ENCODE measurements around the gene RTN4RL1.
A peak's percentile ranks its signal among the peaks of the same experiment; 100 is the strongest.

RTN4RL1 gene, protein sequence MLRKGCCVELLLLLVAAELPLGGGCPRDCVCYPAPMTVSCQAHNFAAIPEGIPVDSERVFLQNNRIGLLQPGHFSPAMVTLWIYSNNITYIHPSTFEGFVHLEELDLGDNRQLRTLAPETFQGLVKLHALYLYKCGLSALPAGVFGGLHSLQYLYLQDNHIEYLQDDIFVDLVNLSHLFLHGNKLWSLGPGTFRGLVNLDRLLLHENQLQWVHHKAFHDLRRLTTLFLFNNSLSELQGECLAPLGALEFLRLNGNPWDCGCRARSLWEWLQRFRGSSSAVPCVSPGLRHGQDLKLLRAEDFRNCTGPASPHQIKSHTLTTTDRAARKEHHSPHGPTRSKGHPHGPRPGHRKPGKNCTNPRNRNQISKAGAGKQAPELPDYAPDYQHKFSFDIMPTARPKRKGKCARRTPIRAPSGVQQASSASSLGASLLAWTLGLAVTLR

DNA sequence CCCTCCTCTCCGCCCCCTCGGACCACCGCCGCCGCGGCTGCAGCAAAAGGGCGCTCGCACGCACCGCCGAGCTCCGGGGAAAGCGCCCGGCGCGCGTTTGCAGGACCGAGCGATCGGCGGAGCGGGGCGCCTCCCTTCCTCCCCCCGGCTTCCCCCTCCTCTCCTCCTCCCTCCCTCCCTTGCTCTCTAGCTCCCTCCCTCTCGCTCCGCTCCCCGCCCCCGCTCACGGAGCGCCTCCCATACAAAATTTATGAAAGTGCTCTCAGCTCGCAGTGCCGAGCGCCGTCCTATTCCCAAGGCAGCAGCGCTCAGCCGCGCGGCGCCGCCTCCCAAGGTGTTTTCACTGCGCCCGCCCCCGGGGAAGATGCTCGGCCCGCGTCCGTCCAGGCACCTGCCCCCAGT is at the start of gene RTN4RL1:
RTN4RL1 (minus strand) TSS at position 115 of the 402 bp plus-strand sequence. CDS start 469 bp downstream, outside the sequence.
- DNase-seq, result no peak

DNA sequence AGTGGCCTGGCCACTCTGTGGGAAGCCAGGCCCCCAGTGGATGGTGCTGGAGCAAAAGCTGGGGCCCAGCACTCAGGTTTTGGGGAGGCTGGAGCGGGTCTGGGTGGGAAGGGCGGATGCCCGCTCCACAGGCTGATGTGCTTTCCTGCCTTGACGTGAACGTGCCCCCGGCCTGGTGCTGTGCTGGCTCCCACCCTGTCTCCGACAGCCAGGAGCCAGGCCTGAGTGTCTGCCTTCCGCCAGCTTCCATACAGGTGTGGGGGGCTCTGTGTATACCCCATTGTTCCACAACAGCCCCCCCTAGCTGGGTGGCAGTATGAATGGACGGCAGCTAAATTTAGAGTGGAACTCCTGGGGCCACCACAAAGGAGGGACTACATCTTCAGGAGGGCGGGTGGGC is 49.8 kb upstream of the RTN4RL1 start:
- DNase-seq, result no peak

DNA sequence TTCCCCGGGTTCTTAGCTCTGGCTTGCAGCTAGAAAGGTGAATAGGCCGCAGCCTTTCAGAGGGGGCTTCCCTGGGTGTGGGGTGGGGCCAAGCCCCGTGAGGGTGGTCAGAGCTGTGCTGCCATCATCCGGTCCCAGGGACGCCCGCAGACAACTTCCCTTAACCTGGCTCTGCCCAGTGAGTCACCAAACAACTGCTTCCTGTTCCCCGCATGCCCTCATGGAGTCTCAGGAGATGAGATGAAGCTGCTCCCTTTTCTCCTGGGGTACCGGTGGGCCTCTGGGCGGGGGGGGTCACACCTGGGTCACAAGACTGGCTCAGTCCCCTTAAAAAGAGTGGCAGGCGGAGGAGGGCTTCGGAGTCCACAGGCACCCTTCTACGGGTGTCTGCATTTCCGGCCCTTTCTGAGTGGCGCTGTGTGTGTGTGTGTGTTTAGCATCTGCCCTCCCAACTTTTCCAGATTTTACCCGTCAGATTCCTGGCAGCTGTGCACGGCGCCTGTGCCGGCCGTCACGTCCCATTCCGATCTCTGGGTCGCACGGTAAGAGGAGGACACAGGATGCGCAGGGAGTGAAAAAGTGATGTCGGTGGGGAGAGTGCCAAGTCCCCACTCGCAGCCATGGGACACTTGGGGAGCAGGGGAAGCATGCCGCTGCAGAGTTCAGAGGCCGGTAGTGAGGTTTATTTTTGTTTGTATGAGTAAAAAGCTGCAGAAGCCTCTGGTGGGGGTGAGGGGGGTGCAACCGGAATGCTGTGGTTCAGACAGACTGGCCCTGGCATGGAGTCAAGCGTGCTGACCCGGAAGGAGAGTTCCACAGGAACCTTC is 46.5 kb upstream of the RTN4RL1 start:
- DNase-seq, result peak; percentile 93

DNA sequence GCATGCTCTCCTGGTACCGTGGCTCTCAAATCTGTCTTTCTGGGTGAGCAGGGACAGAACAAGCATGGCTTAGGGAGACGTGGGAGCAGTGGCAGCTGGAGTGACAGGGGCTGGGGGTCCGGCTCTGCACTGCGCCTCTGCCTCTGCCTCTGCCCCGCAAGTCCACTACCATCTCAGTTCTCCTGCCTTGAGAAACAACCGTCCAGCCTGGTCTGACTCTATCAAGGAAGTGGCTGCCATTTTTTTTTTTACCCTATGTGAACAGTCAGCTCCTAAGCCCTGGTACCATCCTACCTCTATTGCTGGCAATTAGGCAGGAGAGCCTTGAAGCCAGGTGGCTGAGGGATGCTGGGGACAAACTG is 45.9 kb upstream of the RTN4RL1 start:
- DNase-seq, result no peak

DNA sequence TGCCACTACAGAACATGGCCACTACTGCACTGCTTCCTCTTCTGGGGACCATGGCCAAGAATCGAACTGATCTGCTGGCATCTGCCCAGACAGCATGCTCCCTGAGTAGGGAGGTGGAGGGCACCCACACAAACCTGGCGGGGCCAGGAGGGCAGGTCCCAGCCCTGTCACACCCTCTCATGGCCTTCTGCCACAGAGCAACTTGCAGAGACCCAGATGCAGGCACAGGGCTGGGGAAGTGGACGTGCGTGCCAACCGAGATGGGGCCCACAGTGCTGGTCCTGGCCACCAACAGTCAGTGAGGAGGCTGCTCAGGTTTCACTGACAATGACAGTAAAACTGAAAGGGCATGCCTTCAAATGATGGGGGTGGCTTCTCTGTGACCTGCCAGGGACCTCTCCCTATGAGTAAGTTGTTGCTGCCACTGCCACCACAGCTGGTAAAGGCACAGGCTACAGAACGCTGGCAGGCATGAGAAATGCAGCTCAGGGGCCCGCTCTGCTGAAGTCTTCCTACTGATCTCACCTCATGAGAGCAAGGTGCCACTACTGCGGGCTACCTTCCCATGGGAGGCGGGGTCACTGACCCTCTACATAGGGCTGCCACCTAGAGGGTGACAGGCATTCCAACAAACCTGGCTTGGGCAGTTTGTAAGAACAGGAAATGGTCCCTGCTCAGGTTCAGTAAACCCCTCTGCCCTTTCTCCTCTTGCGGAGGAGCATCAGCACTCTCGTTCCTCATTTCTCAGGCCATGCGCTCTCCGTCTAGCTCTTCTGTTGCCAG is 45.3 kb upstream of the RTN4RL1 start:
- peak; percentile 0 for DNase-seq

DNA sequence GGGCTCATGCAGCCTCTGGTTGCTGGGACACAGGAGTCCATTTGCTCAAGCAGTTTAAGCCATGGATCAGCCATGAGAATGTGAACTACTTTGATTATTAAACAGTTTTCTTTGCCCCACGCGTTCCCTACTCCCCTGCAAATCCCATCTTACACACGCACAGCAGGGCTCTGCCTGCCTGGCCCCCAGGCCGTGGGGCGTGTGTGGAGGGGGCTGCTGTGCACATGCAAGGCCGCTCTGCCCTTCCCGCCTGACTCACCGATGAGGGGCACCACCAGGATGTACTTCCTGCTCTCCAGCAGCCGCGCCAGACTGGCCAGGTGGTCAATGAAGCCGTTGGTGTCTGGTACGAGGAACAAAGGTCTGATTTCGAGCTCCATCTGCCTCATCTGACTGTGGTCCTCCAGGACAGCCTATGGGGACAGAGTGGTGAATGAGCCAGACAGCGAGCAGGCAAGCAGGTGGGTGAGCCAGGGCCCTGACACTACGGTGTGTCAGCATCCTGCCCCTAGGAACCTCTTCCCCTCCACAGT is 43.5 kb upstream of the RTN4RL1 start:
- DNase-seq, result peak; percentile 78

DNA sequence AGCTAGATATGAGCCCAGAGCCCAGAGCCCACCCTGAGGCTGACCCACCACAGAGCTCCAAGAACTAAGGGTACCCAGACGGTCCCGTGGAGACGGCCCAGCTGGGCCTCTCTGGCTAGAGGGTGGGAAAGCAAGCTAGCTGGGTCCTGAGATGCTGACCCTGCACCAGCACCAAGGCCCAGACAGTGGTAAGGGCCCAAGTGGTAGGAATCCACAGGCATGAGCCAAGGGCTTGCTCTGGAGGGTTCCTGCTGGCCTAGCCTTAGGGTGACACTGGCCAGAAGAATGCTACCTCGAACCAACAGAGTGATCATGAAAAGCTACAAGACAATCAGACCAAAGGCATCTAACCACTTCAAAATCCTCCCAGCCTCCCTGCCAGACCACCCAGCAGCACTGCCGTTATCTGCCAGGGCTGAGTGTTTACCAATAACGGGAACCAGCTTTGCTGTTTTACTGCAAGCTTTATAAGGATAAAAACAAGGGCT is 42.9 kb upstream of the RTN4RL1 start:
- peak; percentile 87 for DNase-seq

DNA sequence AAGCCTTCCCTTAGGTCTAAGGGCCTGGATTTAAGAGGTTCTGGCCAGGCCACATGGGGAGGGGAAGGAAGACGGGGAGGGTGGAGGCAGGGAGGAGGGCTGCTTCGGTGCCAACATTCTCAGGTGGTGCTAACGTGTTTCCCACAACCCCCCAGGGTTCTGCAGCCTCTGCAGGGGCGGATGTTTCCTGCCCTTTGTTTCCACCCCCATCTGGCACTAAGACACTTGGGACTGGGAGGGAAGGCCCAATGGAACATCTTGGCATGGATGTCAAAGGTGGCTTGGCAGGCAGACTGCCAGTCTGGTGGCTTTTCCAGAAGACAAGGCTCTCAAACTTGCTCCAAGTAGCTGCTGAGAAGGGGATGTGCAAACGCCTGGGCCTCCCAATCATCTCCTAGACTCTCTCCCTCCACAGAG is 42.5 kb upstream of the RTN4RL1 start:
- peak; percentile 32 for DNase-seq

DNA sequence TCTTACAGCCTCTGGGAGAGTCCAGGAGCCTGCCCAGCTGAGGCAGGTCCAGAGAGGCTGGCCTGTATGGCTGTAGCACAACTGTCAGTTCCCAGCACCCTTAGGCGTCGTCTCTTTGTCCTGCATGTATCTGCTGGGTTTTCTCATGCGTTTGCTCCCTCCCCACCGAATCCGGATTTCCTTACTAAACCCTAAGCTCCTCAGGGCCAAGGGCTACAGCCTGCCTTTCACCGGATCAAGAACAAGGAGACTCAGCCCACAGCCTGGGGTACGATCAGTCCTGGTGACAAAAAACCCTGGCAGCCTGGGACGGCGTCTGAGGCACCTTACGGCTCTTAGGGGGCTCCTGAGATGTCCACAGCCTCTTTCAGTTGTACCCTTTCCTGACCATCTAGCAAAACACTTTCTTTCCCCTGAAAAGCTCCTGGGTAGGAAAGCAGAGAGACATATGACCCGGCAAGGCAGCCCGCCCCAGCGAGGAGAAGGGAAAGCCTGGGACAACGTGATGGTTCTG is 42.0 kb upstream of the RTN4RL1 start:
- DNase-seq, result peak; percentile 1

DNA sequence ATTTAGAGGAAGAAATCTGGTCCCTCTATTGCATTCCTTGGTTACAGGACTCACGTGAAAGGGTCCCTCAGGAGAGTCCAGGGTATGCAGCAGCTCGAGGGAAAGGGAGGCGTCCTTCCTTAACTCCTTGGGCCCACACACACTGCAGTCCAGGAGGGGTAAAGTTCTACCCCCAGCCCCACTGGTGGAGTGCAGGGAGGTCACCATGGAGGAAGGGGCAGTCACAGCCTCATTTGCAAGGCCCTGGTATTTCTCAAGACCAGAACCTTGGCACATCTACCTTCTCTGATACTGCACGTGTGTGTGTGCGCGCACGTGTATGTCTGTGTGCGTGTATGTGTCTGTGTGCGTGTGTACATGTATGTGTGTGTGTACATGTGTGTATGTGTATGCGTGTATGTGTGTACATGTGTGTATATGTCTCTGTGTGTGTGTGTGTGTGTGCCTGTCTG is 40.8 kb upstream of the RTN4RL1 start:
- peak; percentile 0 for DNase-seq

DNA sequence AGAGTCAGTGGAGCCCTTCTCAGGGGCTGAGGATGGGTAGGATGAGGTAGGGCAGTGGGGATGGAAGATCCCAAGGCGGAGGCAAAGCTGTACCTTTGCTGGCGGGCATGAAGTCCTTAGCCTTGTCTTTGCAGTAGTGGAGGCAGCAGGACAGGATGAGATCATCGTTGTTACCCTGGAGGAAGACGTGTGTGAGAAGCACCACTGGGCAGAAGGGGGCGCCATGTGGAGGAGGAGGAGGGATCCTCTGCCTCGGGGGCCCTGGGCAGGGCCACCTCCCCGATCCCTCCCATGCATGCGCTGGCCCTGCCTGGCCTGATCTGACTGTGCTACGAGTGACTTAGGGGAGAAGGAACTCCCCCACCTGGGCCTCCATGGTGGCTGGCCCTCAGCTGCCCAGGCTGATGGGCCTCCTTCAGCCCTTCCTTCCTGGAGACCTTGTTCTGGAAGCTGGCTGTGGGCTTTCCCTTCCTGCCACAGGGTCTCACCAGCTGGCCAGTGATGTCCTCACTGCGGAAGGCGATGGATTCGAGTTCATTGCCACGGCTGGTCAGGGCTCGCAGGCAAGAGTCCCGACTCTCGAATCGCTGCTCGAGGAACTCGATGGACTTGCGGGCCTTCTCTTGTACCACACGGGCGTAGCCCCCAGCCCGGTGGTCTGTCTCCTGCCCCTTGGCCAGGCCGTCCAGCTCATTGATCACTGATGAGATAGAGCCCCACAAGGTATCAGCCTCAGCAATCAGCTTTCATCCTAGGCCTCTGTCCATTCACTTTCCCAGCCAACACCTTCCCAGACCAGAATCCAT is 40.0 kb upstream of the RTN4RL1 start:
- peak; percentile 55 for DNase-seq

DNA sequence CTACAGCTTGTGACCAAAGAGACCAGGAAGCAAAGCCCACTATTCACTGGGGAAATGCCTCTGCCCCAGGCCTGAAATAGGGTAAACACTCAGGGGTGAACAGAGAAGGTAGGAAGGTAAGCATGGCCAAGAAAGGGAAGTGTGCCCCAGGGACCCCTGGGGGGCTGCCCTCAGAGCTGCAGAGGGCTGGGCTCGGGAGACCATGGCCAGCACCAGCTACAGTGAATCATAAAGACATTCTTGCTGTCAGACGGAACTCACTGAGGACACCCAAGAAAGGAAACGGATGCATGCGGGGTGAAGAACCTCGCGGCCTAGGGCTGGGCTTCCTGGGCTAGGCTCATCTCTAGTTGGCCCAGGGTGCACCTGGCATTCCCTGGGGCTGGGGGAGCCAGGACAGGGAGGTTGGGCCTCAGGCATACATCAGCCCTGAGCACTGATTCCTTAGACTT is 39.4 kb upstream of the RTN4RL1 start:
- peak; percentile 17 for DNase-seq

DNA sequence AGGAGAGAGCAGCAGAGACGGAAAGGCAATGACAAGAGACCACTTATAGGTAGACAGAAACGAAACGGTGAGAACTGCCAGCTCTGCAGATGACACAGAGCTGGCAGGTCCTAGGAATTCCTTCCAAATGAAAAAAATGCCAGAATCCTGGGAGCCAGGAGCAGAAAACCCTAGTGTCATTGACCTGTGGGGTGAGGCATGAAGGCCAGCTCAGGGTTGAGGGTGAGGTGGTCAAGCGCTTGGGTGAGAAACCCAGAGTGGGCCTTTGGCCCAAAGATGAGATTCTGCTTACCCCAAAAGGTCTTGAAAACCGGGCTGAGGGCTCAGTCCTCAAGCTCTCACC is 39.0 kb upstream of the RTN4RL1 start:
- peak; percentile 0 for DNase-seq

DNA sequence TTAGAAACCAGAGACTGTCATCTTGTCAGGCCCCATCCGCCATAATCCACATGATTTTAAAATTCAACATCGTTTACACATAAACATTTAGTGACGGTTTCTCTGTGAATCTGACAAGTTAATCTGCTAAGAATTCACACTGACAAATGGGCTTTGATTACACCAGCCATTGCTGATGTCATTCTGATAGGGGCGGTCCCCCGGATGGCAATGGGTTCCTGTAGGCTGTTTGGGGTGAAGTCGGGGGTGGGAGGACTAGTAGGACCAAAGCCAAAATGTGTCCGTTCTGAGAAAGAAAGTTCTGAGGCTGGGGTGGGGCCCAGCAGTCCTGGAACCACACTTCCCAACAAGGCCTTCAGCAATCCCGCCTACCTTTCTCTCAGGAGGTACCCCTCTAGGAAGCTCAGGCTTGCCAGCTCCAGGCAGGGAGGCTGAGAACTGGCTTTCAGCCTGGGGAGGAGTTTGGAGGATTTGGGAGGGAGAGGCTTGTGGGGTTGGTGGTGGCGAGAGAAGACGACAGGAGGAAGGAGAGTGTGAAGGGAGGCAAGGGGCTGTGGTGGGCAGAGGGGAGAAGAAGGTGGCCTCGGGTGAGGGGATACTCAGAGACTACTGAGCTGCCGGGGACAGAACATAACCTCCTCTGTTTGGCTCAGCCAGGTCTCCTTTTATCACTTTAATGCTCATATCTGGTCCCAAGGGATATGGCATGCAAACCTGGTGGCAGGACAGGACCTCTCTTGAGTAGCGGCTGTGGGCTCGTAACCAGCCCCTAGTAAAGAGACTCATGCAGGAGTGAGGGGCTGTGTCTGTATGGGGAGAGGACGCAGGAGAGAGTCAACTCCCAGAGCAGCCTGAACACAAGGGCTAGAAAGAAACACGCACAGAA is 38.4 kb upstream of the RTN4RL1 start:
- peak; percentile 65 for DNase-seq

DNA sequence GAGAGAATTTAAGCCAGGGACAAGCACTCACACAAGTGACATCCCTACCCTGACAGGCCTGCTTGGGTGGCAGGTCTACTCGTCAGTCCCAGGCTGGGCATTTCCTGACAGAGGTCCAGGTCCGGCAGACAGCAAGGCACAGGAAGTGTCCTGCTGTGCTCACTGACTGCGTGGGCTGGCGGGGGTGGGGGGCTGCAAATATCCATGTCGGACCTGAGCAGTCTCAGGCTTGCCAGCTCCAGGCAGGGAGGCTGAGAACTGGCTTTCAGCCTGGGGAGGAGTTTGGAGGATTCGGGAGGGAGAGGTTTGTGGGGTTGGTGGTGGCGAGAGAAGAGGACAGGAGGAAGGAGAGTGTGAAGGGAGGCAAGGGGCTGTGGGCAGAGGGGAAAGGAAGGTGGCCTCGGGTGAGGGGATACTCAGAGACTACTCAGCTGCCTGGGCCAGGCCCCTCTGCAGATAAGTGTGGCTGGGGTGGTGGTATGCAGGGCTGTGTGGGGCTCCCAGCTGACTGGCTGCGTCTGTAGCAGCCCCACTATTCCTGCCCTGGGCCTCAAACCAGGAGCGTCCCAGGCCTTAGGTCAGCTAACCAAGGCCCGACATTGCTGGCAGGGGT is 37.5 kb upstream of the RTN4RL1 start:
- DNase-seq, result peak; percentile 8

DNA sequence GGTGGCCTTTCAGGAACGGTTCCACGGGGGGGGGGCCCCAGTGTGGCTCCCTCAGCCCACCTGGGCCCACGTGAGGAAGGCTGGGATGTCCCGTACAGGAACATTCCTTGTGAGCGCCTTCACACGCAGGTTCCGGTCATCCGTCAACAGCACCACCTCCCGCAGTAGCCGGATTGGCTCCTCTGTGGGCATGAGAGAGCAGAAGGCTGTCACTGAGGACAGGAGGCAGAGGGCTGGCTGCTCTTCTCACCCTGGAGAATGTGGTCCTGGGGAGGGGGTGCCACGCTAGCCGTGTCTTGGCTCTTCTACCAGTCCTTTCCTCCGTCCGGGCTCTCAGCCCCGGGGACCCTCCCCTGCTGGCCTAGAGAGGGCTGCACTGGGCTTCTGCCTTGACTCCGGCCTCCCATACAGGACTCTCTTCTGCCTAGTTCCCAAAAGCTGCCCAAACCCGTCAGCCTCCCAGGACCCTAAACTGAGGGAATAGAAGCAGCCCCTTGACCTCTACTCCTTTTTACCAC is 36.4 kb upstream of the RTN4RL1 start:
- DNase-seq, result no peak

DNA sequence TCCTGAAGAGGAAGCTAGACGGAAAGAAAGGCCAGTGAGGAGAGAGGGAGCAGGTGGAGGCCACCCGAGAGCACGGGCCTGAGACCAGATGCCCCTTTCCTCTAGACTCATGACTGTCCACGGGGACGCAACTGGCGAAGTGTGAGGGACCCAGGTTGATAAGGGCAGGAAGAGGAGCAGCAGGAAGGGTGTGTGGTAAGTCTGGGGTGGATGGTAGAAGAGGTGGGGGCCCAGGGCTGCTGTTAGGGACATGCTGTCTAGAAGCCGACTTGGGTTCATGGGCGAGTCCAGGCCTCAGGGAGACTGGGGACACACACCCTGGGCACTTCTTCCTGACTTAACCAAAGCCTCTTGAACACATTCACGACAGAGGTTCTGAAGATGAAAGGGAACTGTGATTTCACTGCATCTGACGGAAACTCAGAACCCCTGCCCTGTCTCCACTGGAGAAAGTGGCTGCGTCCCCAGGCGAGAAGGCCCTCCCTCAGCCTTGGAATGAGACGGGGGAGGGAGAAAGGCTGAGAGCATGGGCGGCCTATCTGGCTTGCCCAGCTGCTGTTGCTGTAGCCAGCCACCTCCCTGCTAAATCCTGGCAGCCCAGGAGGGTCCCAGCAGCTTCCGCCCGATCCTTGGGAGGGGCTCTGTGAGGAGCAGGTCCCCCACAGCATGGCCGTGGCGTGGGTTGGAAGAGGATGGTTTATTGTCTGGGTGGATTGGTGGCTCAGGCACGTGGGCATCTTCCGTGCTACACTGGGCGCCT is 35.7 kb upstream of the RTN4RL1 start:
- no peak for DNase-seq

DNA sequence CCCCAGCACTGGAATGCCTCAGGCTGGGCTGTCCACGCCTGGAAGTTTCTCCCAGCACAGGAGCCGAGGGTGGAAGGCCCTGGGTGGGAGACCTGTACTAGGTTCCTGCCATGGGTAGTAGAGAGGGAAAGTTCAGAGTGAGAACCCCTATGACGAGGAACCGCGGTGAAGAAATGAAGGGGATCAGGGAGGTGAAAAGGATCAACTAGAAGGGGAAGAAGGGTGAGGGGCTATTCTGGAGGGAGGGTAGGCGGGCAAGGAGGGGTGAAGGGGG is 35.2 kb upstream of the RTN4RL1 start:
- no peak for DNase-seq
